ENCODE data around the gene PACRGL.

PACRGL gene

GRCh38 chr4:20683766-20684165, 16.5 kb upstream of the PACRGL start:
- TF ChIP-seq CTCF (IDR thresholded peaks at IDR 0.05; ENCODE audit: low read depth, low read length): no peak
- no peak for DNase-seq (ENCODE audit: extremely low read depth, low read depth)

- TF ChIP-seq CTCF (IDR thresholded peaks at IDR 0.05; ENCODE audit: low read depth, low read length): peak; percentile 46
- DNase-seq (ENCODE audit: extremely low read depth, low read depth): no peak
These were observed 15.2 kb upstream of the PACRGL start for GRCh38 chr4:20684852-20685763.

DNA sequence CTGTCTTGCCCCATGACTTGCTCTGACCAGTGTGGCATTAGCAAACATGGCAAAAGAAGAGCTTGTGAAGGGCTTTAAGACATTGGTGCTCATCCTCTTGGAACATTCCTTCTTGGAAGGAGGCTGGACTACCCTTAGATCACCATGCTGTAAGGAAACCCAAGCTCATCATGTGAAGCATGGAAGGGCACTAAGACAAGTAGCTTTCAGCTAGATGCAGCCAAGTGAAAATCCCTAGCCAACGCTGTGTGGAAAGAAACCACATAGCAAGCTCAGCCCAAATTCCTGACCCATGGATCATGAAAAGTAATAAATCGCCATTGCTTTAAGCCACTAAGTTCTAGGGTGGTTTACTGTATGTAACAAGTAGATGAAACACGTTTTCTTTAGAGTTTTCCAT, 12.4 kb upstream of the PACRGL start:
- no peak for TF ChIP-seq CTCF (IDR thresholded peaks at IDR 0.05; ENCODE audit: low read depth, low read length)
- no peak for DNase-seq (ENCODE audit: extremely low read depth, low read depth)

DNA sequence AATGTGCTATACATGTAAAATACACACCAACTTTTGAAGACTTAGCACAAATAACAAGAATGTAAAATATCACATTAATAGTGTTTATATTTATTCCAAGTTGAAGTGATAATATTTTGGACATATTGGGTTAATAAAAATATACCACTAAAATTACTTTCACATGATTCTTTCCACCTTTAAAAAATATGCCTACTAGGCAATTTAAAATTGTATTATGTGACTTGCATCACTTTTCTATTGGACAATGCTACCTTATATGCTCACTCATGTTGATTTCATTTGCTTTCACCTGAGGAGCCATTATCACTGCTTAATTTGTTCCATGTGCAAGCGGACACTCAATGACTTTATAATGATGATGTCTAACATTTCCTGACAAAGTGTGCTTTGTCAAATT, 3.4 kb upstream of the PACRGL start:
- no peak for DNase-seq (ENCODE audit: extremely low read depth, low read depth)
- no peak for TF ChIP-seq CTCF (IDR thresholded peaks at IDR 0.05; ENCODE audit: low read depth, low read length)

- no peak for TF ChIP-seq CTCF (IDR thresholded peaks at IDR 0.05; ENCODE audit: low read depth, low read length)
- DNase-seq (ENCODE audit: extremely low read depth, low read depth): no peak
These were observed 1.9 kb upstream of the PACRGL start for GRCh38 chr4:20698382-20698781.

DNA sequence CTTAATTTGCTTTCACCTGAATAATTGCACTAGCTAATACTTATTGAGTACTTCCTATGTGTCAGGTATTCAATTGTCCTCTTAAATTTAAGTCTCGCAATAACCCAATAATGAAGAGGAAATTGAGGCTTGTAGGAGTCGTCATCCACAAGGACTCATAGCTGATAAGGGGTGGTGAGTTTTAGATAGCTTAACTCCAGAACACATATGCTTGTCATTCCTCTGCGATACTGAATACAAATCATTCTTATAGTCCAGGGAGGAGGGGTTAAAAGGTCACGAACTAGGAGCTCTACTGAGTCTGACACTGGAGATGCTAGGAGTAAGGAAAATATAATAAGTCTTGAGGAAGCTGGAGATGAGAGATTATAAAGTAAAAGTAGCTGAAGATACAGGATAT, 1.4 kb upstream of the PACRGL start:
- no peak for TF ChIP-seq CTCF (IDR thresholded peaks at IDR 0.05; ENCODE audit: low read depth, low read length)
- DNase-seq (ENCODE audit: extremely low read depth, low read depth): no peak

- TF ChIP-seq CTCF (IDR thresholded peaks at IDR 0.05; ENCODE audit: low read depth, low read length): no peak
- no peak for DNase-seq (ENCODE audit: extremely low read depth, low read depth)
These were observed 11.1 kb downstream of the PACRGL start for GRCh38 chr4:20711335-20711734.

All from AG09319 (cell line).